Measurements from ENCODE around the gene AMMECR1L. TPM values are rescaled to one million over a fixed set of nuclear protein-coding genes. Genes with fewer than 3 reads are reported as not detected.
"Not testable (repeated sequence)": the region's sequence is repeated elsewhere in the genome, so short reads cannot be mapped to it uniquely, and the experiment has no call there.

The AMMECR1L gene
- total RNA-seq, 1 donor from 2014 or later = 24.0 TPM

- no peak for DNase-seq (ENCODE audit: low spot score, unreplicated experiment)
- H3K9me3 Mint-ChIP-seq (ENCODE audit: low read depth) = no peaks in the 10 kb centered on the region
- H3K4me3 Mint-ChIP-seq (ENCODE audit: low read depth) = no peak overlapping the region
- H3K4me1 Mint-ChIP-seq (ENCODE audit: low read depth) = peaks cover 13% of the 10 kb centered on the region
- no peak overlapping the region for H3K27ac Mint-ChIP-seq
- TF ChIP-seq, protein P1, sequence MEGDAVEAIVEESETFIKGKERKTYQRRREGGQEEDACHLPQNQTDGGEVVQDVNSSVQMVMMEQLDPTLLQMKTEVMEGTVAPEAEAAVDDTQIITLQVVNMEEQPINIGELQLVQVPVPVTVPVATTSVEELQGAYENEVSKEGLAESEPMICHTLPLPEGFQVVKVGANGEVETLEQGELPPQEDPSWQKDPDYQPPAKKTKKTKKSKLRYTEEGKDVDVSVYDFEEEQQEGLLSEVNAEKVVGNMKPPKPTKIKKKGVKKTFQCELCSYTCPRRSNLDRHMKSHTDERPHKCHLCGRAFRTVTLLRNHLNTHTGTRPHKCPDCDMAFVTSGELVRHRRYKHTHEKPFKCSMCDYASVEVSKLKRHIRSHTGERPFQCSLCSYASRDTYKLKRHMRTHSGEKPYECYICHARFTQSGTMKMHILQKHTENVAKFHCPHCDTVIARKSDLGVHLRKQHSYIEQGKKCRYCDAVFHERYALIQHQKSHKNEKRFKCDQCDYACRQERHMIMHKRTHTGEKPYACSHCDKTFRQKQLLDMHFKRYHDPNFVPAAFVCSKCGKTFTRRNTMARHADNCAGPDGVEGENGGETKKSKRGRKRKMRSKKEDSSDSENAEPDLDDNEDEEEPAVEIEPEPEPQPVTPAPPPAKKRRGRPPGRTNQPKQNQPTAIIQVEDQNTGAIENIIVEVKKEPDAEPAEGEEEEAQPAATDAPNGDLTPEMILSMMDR (IDR thresholded peaks at IDR 0.05; ENCODE audit: unreplicated experiment) = no peak
- no peaks in the 10 kb centered on the region for H3K27me3 Mint-ChIP-seq
- H3K36me3 Mint-ChIP-seq (ENCODE audit: insufficient read depth) = peaks cover 2% of the 10 kb centered on the region
Observed at GRCh38 chr2:127891811-127892210, 6.1 kb upstream of the AMMECR1L start.

DNA sequence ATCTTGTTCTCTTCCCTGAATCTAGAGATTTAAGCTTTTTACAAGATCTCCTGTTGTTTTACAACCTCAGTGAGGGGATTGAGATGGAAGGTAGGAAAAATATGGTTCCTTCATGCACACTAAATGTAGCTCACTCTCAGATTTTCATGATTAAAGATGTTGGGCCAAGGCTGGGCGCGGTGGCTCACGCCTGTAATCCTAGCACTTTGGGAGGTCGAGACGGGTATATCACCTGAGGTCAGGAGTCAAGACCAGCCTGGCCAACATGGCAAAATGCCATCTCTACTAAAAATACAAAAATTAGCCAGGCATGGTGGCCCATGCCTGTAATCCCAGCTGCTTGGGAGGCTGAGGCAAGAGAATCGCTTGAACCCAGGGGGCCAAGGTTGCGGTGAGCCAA lies 5.0 kb upstream of the AMMECR1L start:
- H3K36me3 Mint-ChIP-seq (ENCODE audit: insufficient read depth); H3K9me3 Mint-ChIP-seq (ENCODE audit: low read depth); H3K4me3 Mint-ChIP-seq (ENCODE audit: low read depth); DNase-seq (ENCODE audit: low spot score, unreplicated experiment); H3K27ac Mint-ChIP-seq; H3K27me3 Mint-ChIP-seq: not testable (repeated sequence)
- H3K4me1 Mint-ChIP-seq (ENCODE audit: low read depth) = peaks cover 13% of the 10 kb centered on the region

DNA sequence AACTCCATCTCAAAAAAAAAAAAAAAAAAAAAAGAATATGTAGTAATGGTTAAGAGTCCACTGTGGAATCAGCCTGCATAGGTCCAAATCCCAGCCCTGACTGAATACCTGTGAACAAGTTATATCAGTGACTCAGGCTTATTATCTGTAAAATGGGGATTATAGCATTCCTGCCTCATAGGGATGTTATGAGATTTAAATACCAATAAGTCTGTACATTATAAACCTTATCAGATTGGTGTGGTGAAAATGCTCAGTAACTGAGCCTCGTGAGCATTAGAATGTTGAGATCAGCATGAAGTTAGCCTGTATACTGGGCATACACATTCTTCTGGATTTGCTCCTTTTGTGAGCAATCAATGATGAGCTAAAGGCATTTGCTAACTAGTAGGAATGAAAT lies 3.0 kb upstream of the AMMECR1L start:
- Mint-ChIP-seq H3K27ac (no peak overlapping the region), H3K4me1 (ENCODE audit: low read depth) (peaks cover 23% of the 10 kb centered on the region), H3K4me3 (ENCODE audit: low read depth) (no peak overlapping the region), H3K36me3 (ENCODE audit: insufficient read depth) (peaks cover 2% of the 10 kb centered on the region), H3K9me3 (ENCODE audit: low read depth) (no peaks in the 10 kb centered on the region), H3K27me3 (no peaks in the 10 kb centered on the region)
- DNase-seq (ENCODE audit: low spot score, unreplicated experiment) = no peak
- TF ChIP-seq, protein P1 (IDR thresholded peaks at IDR 0.05; ENCODE audit: unreplicated experiment) = no peak

DNA sequence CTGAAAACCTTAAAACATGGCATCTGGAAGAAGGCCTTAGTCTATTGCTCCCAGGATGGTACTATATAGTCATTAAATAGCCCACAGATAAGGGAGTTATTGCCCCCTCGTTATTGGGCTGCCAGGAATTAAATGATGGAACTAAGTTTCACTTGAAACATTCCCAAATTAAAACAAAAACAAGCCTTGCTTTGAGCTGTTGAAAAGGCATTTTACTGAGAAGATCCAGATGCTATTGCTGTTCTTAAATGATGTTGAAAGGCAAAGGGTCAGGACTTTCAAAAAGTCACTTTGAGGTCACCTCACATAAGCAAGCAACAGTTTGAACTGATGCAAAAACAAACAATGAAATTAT lies 2.0 kb upstream of the AMMECR1L start:
- no peaks in the 10 kb centered on the region for H3K27me3 Mint-ChIP-seq
- TF ChIP-seq, protein P1 (IDR thresholded peaks at IDR 0.05; ENCODE audit: unreplicated experiment) = no peak

DNA sequence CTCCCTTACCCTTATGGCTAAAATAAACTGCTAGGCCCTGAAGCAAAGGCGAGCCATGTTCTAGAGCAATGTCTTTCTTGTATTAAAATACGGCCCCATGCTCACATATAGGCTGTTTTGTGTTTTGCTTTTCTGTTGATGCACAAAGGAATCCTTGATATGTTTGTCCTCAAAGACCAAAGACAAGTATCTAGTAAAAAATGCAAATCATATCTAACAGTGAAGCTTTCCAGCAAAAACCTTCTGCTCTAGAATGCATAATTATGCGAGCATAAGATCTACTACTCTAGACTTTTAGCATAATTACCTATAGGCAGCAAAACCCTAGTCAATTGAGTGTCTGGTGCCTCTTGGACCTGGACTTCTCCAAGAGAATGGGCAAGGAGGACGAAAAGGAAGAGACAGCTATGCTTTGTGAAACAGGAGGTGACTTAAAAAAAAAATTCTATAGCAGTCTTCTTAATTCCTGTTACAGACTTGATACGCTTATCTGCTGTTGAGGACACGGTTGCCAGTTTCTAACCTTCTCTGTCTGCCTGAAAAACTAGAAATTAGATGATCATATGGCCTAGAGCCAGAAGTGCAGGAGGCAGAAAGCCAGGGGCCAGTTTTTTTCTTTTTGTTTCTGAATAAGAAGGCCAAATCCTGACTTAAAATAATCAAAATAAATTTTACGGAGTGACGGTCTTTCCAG lies 1.5 kb upstream of the AMMECR1L start:
- no peaks in the 10 kb centered on the region for H3K9me3 Mint-ChIP-seq (ENCODE audit: low read depth)
- peak overlapping the region; percentile 80 for H3K4me3 Mint-ChIP-seq (ENCODE audit: low read depth)
- H3K27ac Mint-ChIP-seq = peak overlapping the region; percentile 89
- H3K27me3 Mint-ChIP-seq = no peaks in the 10 kb centered on the region
- peaks cover 24% of the 10 kb centered on the region for H3K4me1 Mint-ChIP-seq (ENCODE audit: low read depth)
- DNase-seq (ENCODE audit: low spot score, unreplicated experiment) = no peak
- TF ChIP-seq, protein P1 (IDR thresholded peaks at IDR 0.05; ENCODE audit: unreplicated experiment) = no peak
- peaks cover 7% of the 10 kb centered on the region for H3K36me3 Mint-ChIP-seq (ENCODE audit: insufficient read depth)

More for the DNA sequence above, 2.0 kb upstream of the AMMECR1L start:
- no peaks in the 10 kb centered on the region for H3K9me3 Mint-ChIP-seq (ENCODE audit: low read depth)
- peaks cover 24% of the 10 kb centered on the region for H3K4me1 Mint-ChIP-seq (ENCODE audit: low read depth)
- DNase-seq (ENCODE audit: low spot score, unreplicated experiment) = no peak
- H3K27ac Mint-ChIP-seq = no peak overlapping the region
- H3K36me3 Mint-ChIP-seq (ENCODE audit: insufficient read depth) = peaks cover 5% of the 10 kb centered on the region
- H3K4me3 Mint-ChIP-seq (ENCODE audit: low read depth) = peak overlapping the region; percentile 80

- not testable (repeated sequence) for H3K27me3 Mint-ChIP-seq; DNase-seq (ENCODE audit: low spot score, unreplicated experiment); H3K36me3 Mint-ChIP-seq (ENCODE audit: insufficient read depth); H3K9me3 Mint-ChIP-seq (ENCODE audit: low read depth)
- H3K4me3 Mint-ChIP-seq (ENCODE audit: low read depth) = peak overlapping the region; percentile 80
- peaks cover 24% of the 10 kb centered on the region for H3K4me1 Mint-ChIP-seq (ENCODE audit: low read depth)
- H3K27ac Mint-ChIP-seq = peak overlapping the region; percentile 94
Observed at GRCh38 chr2:127886593-127886935, 808 bp upstream of the AMMECR1L start.
